ENCODE results near the gene SLC17A1.

SLC17A1 gene

GRCh38 chr6:25863360-25863759, 31.5 kb upstream of the SLC17A1 start:
- in situ Hi-C loops (cut with HindIII; ENCODE audit: low pct_unique_long_range_greater_than_20kb, low sequenced_read_pairs): no loop called here
- TF ChIP-seq JUND (IDR thresholded peaks at IDR 0.05; ENCODE audit: low read depth): no peak
- DNase-seq (ENCODE audit: low read depth in 1 of 2, low spot score in 1 of 2): peak in 1 of 2 experiments; percentile 48

- in situ Hi-C loops (cut with HindIII; ENCODE audit: low pct_unique_long_range_greater_than_20kb, low sequenced_read_pairs): no loop called here
- DNase-seq (ENCODE audit: low read depth in 1 of 2, low spot score in 1 of 2): no peak
- no peak for TF ChIP-seq JUND (IDR thresholded peaks at IDR 0.05; ENCODE audit: low read depth)
Observed at GRCh38 chr6:25862199-25862598, 30.3 kb upstream of the SLC17A1 start.

- DNase-seq (ENCODE audit: low read depth in 1 of 2, low spot score in 1 of 2): no peak
- no peak for TF ChIP-seq JUND (IDR thresholded peaks at IDR 0.05; ENCODE audit: low read depth)
- in situ Hi-C loops (cut with HindIII; ENCODE audit: low pct_unique_long_range_greater_than_20kb, low sequenced_read_pairs): no loop called here
Observed at GRCh38 chr6:25852756-25853155, 20.9 kb upstream of the SLC17A1 start.

GRCh38 chr6:25851961-25852360, 20.1 kb upstream of the SLC17A1 start:
- in situ Hi-C loops (cut with HindIII; ENCODE audit: low pct_unique_long_range_greater_than_20kb, low sequenced_read_pairs): no loop called here

GRCh38 chr6:25844518-25844917, 12.7 kb upstream of the SLC17A1 start:
- DNase-seq (ENCODE audit: low read depth in 1 of 2, low spot score in 1 of 2): no peak
- in situ Hi-C loops (cut with HindIII; ENCODE audit: low pct_unique_long_range_greater_than_20kb, low sequenced_read_pairs): no loop called here
- TF ChIP-seq JUND (IDR thresholded peaks at IDR 0.05; ENCODE audit: low read depth): no peak

More at GRCh38 chr6:25851961-25852360, 20.1 kb upstream of the SLC17A1 start:
- DNase-seq (ENCODE audit: low read depth in 1 of 2, low spot score in 1 of 2): no peak
- no peak for TF ChIP-seq JUND (IDR thresholded peaks at IDR 0.05; ENCODE audit: low read depth)

- in situ Hi-C loops (cut with HindIII; ENCODE audit: low pct_unique_long_range_greater_than_20kb, low sequenced_read_pairs): no loop called here
- DNase-seq (ENCODE audit: low read depth in 1 of 2, low spot score in 1 of 2): no peak
Observed at GRCh38 chr6:25842526-25842925, 10.7 kb upstream of the SLC17A1 start.

GRCh38 chr6:25835442-25836283, 3.8 kb upstream of the SLC17A1 start:
- no peak for TF ChIP-seq JUND (IDR thresholded peaks at IDR 0.05; ENCODE audit: low read depth)
- no peak for DNase-seq (ENCODE audit: low read depth in 1 of 2, low spot score in 1 of 2)

More at GRCh38 chr6:25842526-25842925, 10.7 kb upstream of the SLC17A1 start:
- TF ChIP-seq JUND (IDR thresholded peaks at IDR 0.05; ENCODE audit: low read depth): no peak

GRCh38 chr6:25834950-25835349, 3.1 kb upstream of the SLC17A1 start:
- DNase-seq (ENCODE audit: low read depth in 1 of 2, low spot score in 1 of 2): no peak
- in situ Hi-C loops (cut with HindIII; ENCODE audit: low pct_unique_long_range_greater_than_20kb, low sequenced_read_pairs): no loop called here
- TF ChIP-seq JUND (IDR thresholded peaks at IDR 0.05; ENCODE audit: low read depth): no peak

More at GRCh38 chr6:25835442-25836283, 3.8 kb upstream of the SLC17A1 start:
- in situ Hi-C loops (cut with HindIII; ENCODE audit: low pct_unique_long_range_greater_than_20kb, low sequenced_read_pairs): no loop called here

GRCh38 chr6:25833136-25833535, 1.3 kb upstream of the SLC17A1 start:
- no peak for TF ChIP-seq JUND (IDR thresholded peaks at IDR 0.05; ENCODE audit: low read depth)
- DNase-seq (ENCODE audit: low read depth in 1 of 2, low spot score in 1 of 2): no peak
- in situ Hi-C loops (cut with HindIII; ENCODE audit: low pct_unique_long_range_greater_than_20kb, low sequenced_read_pairs): no loop called here

- TF ChIP-seq JUND (IDR thresholded peaks at IDR 0.05; ENCODE audit: low read depth): no peak
- DNase-seq (ENCODE audit: low read depth in 1 of 2, low spot score in 1 of 2): no peak
- in situ Hi-C loops (cut with HindIII; ENCODE audit: low pct_unique_long_range_greater_than_20kb, low sequenced_read_pairs): no loop called here
Observed at GRCh38 chr6:25832670-25833069, 818 bp upstream of the SLC17A1 start.

- no peak for TF ChIP-seq JUND (IDR thresholded peaks at IDR 0.05; ENCODE audit: low read depth)
- no peak for DNase-seq (ENCODE audit: low read depth in 1 of 2, low spot score in 1 of 2)
- in situ Hi-C loops (cut with HindIII; ENCODE audit: low pct_unique_long_range_greater_than_20kb, low sequenced_read_pairs): no loop called here
Observed at GRCh38 chr6:25832307-25832662, 433 bp upstream of the SLC17A1 start.

- in situ Hi-C loops (cut with HindIII; ENCODE audit: low pct_unique_long_range_greater_than_20kb, low sequenced_read_pairs): no loop called here
Observed at GRCh38 chr6:25830458-25830857, 1.4 kb downstream of the SLC17A1 start.

GRCh38 chr6:25829375-25829774, 2.5 kb downstream of the SLC17A1 start:
- no peak for DNase-seq (ENCODE audit: low read depth in 1 of 2, low spot score in 1 of 2)
- in situ Hi-C loops (cut with HindIII; ENCODE audit: low pct_unique_long_range_greater_than_20kb, low sequenced_read_pairs): no loop called here

More at GRCh38 chr6:25830458-25830857, 1.4 kb downstream of the SLC17A1 start:
- DNase-seq (ENCODE audit: low read depth in 1 of 2, low spot score in 1 of 2): no peak
- TF ChIP-seq JUND (IDR thresholded peaks at IDR 0.05; ENCODE audit: low read depth): no peak

More at GRCh38 chr6:25829375-25829774, 2.5 kb downstream of the SLC17A1 start:
- TF ChIP-seq JUND (IDR thresholded peaks at IDR 0.05; ENCODE audit: low read depth): no peak
